Mesenchymal stem cell (in vitro differentiated cells and primary cell): ENCODE data around the gene ZNF791.

Experiments
- DNase-seq: peaks from one replicate; pipeline ENCODE4 v3.0.0-alpha.2; 2013
- H2AFZ ChIP-seq: one replicate; pipeline ENCODE4 v1.6.1; 2013; ENCODE audit warnings: low read depth, mild to moderate bottlenecking, control low read depth, inconsistent platforms, low read length, moderate library complexity
- H2AK5ac ChIP-seq: 2 replicates; pipeline ENCODE4 v1.6.1; 2013; ENCODE audit warnings: low read length, moderate library complexity, mild to moderate bottlenecking, inconsistent platforms; ENCODE audit not compliant: severe bottlenecking
- H2BK120ac ChIP-seq: one replicate; pipeline ENCODE4 v1.6.1; 2013; ENCODE audit warnings: low read depth, mild to moderate bottlenecking, inconsistent platforms, low read length, moderate library complexity
- H2BK12ac ChIP-seq, 2 experiments: one replicate each; pipeline ENCODE4 v1.6.1; 2013; ENCODE audit warnings: inconsistent platforms in 2 of 2, low read length in 2 of 2, mild to moderate bottlenecking in 2 of 2, moderate library complexity in 2 of 2, control low read depth in 1 of 2
- H2BK15ac ChIP-seq: one replicate; pipeline ENCODE4 v1.6.1; 2013; ENCODE audit warnings: mild to moderate bottlenecking, low read depth, inconsistent platforms; ENCODE audit not compliant: poor library complexity, severe bottlenecking
- H2BK5ac ChIP-seq: 2 replicates; pipeline ENCODE4 v1.6.1; 2013; ENCODE audit warnings: low read depth, mild to moderate bottlenecking, low read length, control low read depth, inconsistent platforms; ENCODE audit not compliant: poor library complexity, severe bottlenecking
- H3K14ac ChIP-seq, 2 experiments: one replicate each; pipeline ENCODE4 v1.6.1; 2013; ENCODE audit warnings: inconsistent platforms in 2 of 2, low read length in 2 of 2, control low read depth in 1 of 2, mild to moderate bottlenecking in 1 of 2, moderate library complexity in 1 of 2
- H3K18ac ChIP-seq, 2 experiments: one replicate each; pipeline ENCODE4 v1.6.1; 2013; ENCODE audit warnings: inconsistent platforms in 2 of 2, low read length in 2 of 2, control low read depth in 1 of 2, low read depth in 1 of 2, mild to moderate bottlenecking in 1 of 2
- H3K23ac ChIP-seq, 2 experiments: one replicate each; pipeline ENCODE4 v1.6.1; 2013; ENCODE audit warnings: inconsistent platforms in 2 of 2, low read length in 2 of 2, mild to moderate bottlenecking in 2 of 2, moderate library complexity in 2 of 2, control low read depth in 1 of 2
- H3K27ac ChIP-seq: 2 replicates; pipeline ENCODE4 v1.5.1; 2013; ENCODE audit warnings: mild to moderate bottlenecking, moderate library complexity, low read length, control low read depth, inconsistent platforms; ENCODE audit not compliant: poor library complexity, severe bottlenecking
- H3K27me3 ChIP-seq, 2 experiments: 2 replicates each; pipeline versions ENCODE4 v1.6.1 to v1.7.0; 2013; ENCODE audit warnings: low read length in 2 of 2, mild to moderate bottlenecking in 2 of 2, moderate library complexity in 2 of 2, control low read depth in 1 of 2, inconsistent platforms in 1 of 2; ENCODE audit not compliant: control insufficient read depth in 1 of 2, insufficient read depth in 1 of 2
- H3K36me3 ChIP-seq, 2 experiments: 2 replicates each; pipeline versions ENCODE4 v1.6.1 to v1.7.0; 2013; ENCODE audit warnings: low read length in 2 of 2, control low read depth in 1 of 2, inconsistent platforms in 1 of 2, low read depth in 1 of 2, mild to moderate bottlenecking in 1 of 2; ENCODE audit not compliant: insufficient read depth in 2 of 2, control insufficient read depth in 1 of 2
- H3K4ac ChIP-seq, 2 experiments: one replicate each; pipeline ENCODE4 v1.6.1; 2013; ENCODE audit warnings: inconsistent platforms in 2 of 2, low read length in 2 of 2, mild to moderate bottlenecking in 2 of 2, moderate library complexity in 2 of 2, control low read depth in 1 of 2, low read depth in 1 of 2
- H3K4me1 ChIP-seq: 2 replicates; pipeline ENCODE4 v1.6.1; 2013; ENCODE audit warnings: low read depth, low read length, control low read depth; ENCODE audit not compliant: control insufficient read depth, insufficient read depth
- H3K4me2 ChIP-seq: 2 replicates; pipeline ENCODE4 v1.6.1; 2013; ENCODE audit warnings: low read length, mild to moderate bottlenecking, inconsistent platforms; ENCODE audit not compliant: poor library complexity, severe bottlenecking
- H3K4me3 ChIP-seq, 2 experiments: 2 replicates each; pipeline versions ENCODE4 v1.5.1 to v1.7.0; 2013; ENCODE audit warnings: low read length in 2 of 2, mild to moderate bottlenecking in 2 of 2, control low read depth in 1 of 2, low read depth in 1 of 2; ENCODE audit not compliant: insufficient read depth in 1 of 2
- H3K79me1 ChIP-seq: replicated peaks from 2 replicates; pipeline ENCODE4 v1.6.1; 2013; ENCODE audit warnings: mild to moderate bottlenecking, control low read depth, low read length, inconsistent platforms; ENCODE audit not compliant: poor library complexity, severe bottlenecking
- H3K9ac ChIP-seq: 2 replicates; pipeline ENCODE4 v1.7.0; 2013; ENCODE audit warnings: mild to moderate bottlenecking, low read length, moderate library complexity
- H3K9me3 ChIP-seq: 2 replicates; pipeline ENCODE4 v1.7.0; 2013; ENCODE audit warnings: mild to moderate bottlenecking, low read length; ENCODE audit not compliant: control insufficient read depth
- H4K8ac ChIP-seq: one replicate; pipeline ENCODE4 v1.6.1; 2013; ENCODE audit warnings: inconsistent platforms, mild to moderate bottlenecking, low read length, moderate library complexity
- H4K91ac ChIP-seq: one replicate; pipeline ENCODE4 v1.6.1; 2013; ENCODE audit warnings: mild to moderate bottlenecking, low read length, inconsistent platforms
- WGBS: methylation state at CpG from one replicate; pipeline ENCODE4 v1.1.7; 2013; ENCODE audit warnings: mixed read lengths; 5-methylcytosine and 5-hydroxymethylcytosine counted together

The ZNF791 gene

DNA sequence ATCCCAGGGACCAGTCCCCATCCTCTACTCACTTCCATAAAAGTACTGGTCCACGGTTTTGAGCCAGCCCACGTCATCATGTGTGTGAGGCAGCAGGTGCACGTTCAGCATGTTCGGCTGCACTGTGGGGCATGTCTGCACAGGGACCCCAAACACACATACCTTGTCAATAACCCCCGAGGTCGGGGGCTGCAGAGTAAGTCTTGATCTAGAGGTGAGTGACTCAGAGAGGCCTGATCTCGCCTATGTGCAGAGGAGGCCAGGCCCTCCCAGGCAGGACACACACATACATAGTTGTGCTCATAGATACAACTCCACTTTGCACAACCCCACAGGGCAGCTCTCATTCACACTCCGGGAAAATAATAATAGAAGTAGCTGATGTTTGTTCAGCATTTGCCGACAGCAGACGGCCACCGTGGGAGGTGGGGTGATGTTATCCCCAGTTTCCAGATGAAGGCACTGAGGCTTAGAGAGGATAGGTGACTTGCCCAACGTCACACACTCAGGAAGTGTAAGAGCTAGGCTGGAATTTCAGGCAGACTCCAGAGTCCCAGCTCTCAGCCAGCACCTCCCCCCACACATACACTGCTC is 55.0 kb downstream of the ZNF791 start:
- Histone ChIP-seq H3K4me2 (peak overlapping the region; percentile 89), H3K27me3 (no peaks in the 10 kb centered on the region), H3K36me3 (peaks cover 49 to 57% of the 10 kb centered on the region in 2 experiments), H3K4ac (no peak overlapping the region), H2AK5ac (no peak overlapping the region), H2BK12ac (no peak overlapping the region), H3K9me3 (no peaks in the 10 kb centered on the region), H3K23ac (no peak overlapping the region), H3K14ac (peak overlapping the region in 1 of 2 experiments; percentile 89), H2BK120ac (no peak overlapping the region), H2BK15ac (no peak overlapping the region), H2AFZ (peak overlapping the region; percentile 87), H3K4me1 (peaks cover 32% of the 10 kb centered on the region), H4K91ac (peak overlapping the region; percentile 43), H3K27ac (no peak overlapping the region), H3K4me3 (peak overlapping the region; percentile 85 to 97), H2BK5ac (no peak overlapping the region), H3K18ac (peak overlapping the region in 1 of 2 experiments; percentile 79), H3K9ac (peak overlapping the region; percentile 99), H4K8ac (peak overlapping the region; percentile 73), H3K79me1 (peaks cover 48% of the 10 kb centered on the region)
- no peak for DNase-seq
- 80% methylated on average over 10 of the region's 12 CpGs for WGBS

GRCh38 chr19:12666265-12667048 is 55.7 kb downstream of the ZNF791 start, which contains the start of the genes MAN2B1 and WDR83:
TSS of gene MAN2B1 (minus strand) at chr19:12666742. CDS start at chr19:12666701, 41 bp downstream.
TSS of gene WDR83 (plus strand) at chr19:12666807. CDS start at chr19:12669791, 2,984 bp downstream.
- peak within 1 kb of the TSS; percentile 87 for H4K8ac ChIP-seq
- H3K36me3 ChIP-seq, result peaks cover 42 to 51% of the 10 kb centered on the region in 2 experiments
- no peaks in the 10 kb centered on the region for H3K9me3 ChIP-seq
- peak within 1 kb of the TSS; percentile 43 for H4K91ac ChIP-seq
- H3K9ac ChIP-seq, result peak within 1 kb of the TSS; percentile 99
- H3K27ac ChIP-seq, result no peak within 1 kb of the TSS
- H2BK5ac ChIP-seq, result no peak within 1 kb of the TSS
- H2AK5ac ChIP-seq, result no peak within 1 kb of the TSS
- peak within 1 kb of the TSS in 1 of 2 experiments; percentile 89 for H3K14ac ChIP-seq
- peaks cover 48% of the 10 kb centered on the region for H3K79me1 ChIP-seq
- no peak within 1 kb of the TSS for H2BK120ac ChIP-seq
- no peaks in the 10 kb centered on the region for H3K27me3 ChIP-seq
- 5% methylated on average over 46 of the region's 46 CpGs for WGBS
- H3K4me3 ChIP-seq, result peak within 1 kb of the TSS; percentile 85 to 97
- peak; percentile 87 for DNase-seq
- H3K18ac ChIP-seq, result peak within 1 kb of the TSS; percentile 76 to 79
- H2BK12ac ChIP-seq, result peak within 1 kb of the TSS in 1 of 2 experiments; percentile 32
- H3K4ac ChIP-seq, result peak within 1 kb of the TSS in 1 of 2 experiments; percentile 52
- H2BK15ac ChIP-seq, result no peak within 1 kb of the TSS
- peaks cover 32% of the 10 kb centered on the region for H3K4me1 ChIP-seq
- peak within 1 kb of the TSS; percentile 93 for H2AFZ ChIP-seq
- H3K4me2 ChIP-seq, result peak within 1 kb of the TSS; percentile 89
- peak within 1 kb of the TSS in 1 of 2 experiments; percentile 47 for H3K23ac ChIP-seq

GRCh38 chr19:12667731-12668302 is 57.1 kb downstream of the ZNF791 start:
- Histone ChIP-seq H2BK15ac (no peak overlapping the region), H3K4ac (no peak overlapping the region), H3K9me3 (no peaks in the 10 kb centered on the region), H3K4me3 (peak overlapping the region in 1 of 2 experiments; percentile 97), H3K27ac (no peak overlapping the region), H3K14ac (no peak overlapping the region), H3K79me1 (peaks cover 51% of the 10 kb centered on the region), H3K36me3 (peaks cover 49% of the 10 kb centered on the region in 2 experiments), H2AFZ (no peak overlapping the region), H3K18ac (no peak overlapping the region), H4K91ac (no peak overlapping the region), H2AK5ac (no peak overlapping the region), H3K23ac (peak overlapping the region in 1 of 2 experiments; percentile 38), H4K8ac (no peak overlapping the region), H3K27me3 (no peaks in the 10 kb centered on the region), H2BK5ac (no peak overlapping the region), H2BK120ac (no peak overlapping the region), H2BK12ac (no peak overlapping the region), H3K4me1 (peaks cover 32% of the 10 kb centered on the region), H3K9ac (peak overlapping the region; percentile 99), H3K4me2 (peak overlapping the region; percentile 95)
- 89% methylated on average over 3 of the region's 4 CpGs for WGBS
- DNase-seq, result no peak

DNA sequence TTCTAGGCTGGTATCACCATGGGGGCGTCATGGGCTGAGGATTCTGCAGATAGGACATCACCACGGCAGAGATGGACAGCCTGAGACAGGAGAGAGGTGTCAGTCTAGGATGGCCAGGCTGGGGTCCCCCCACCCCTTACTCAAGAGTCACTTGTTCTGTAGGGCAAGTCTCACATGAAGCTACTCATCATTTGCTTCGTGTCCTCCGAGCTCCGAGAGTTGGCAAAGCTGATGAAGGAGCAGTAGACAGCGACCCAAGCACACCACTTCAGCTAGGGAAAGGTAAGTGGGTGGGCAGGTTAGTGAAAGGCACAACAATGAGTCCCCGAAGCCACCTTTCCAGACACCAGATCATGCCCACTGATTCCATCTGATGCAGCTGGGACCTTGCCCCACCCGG is 57.6 kb downstream of the ZNF791 start:
- no peak for DNase-seq
- Histone ChIP-seq H2BK15ac (no peak overlapping the region), H4K91ac (no peak overlapping the region), H3K27ac (no peak overlapping the region), H3K4me1 (peaks cover 32% of the 10 kb centered on the region), H2AFZ (no peak overlapping the region), H2AK5ac (no peak overlapping the region), H2BK120ac (no peak overlapping the region), H2BK12ac (peak overlapping the region in 1 of 2 experiments; percentile 21), H3K36me3 (peaks cover 48 to 49% of the 10 kb centered on the region in 2 experiments), H4K8ac (no peak overlapping the region), H3K9me3 (no peaks in the 10 kb centered on the region), H3K4me2 (peak overlapping the region; percentile 95), H2BK5ac (no peak overlapping the region), H3K23ac (peak overlapping the region in 1 of 2 experiments; percentile 38), H3K18ac (no peak overlapping the region), H3K4ac (no peak overlapping the region), H3K14ac (no peak overlapping the region), H3K27me3 (no peaks in the 10 kb centered on the region), H3K9ac (peak overlapping the region; percentile 99), H3K4me3 (peak overlapping the region; percentile 82 to 97), H3K79me1 (peaks cover 54% of the 10 kb centered on the region)
- WGBS, result 89% methylated on average over 8 of the region's 8 CpGs
